T-helper 2 cell treated with Interferon-gamma antibody and Interleukin-4, amounts not matched to agents 100 ng/mL and 5 ng/mL, for 36 hours (primary cell): ENCODE data around the gene VSIR. TPM values are rescaled to one million over a fixed set of nuclear protein-coding genes. Genes with fewer than 3 reads are reported as not detected.

ENCODE experiments used
- intact Hi-C: fragments of 100-400 bp; cut with micrococcal nuclease; formaldehyde crosslinking; loops from one replicate; pipeline ENCODE4 v1.15.1; 2023
- total RNA-seq: library from RNA; stranded (reverse); gene quantifications from 2 replicates; pipeline ENCODE4 v1.2.3, GENCODE V29; 2022

VSIR gene
- total RNA-seq, 1 donor from 2014 or later: 84.9 TPM

DNA sequence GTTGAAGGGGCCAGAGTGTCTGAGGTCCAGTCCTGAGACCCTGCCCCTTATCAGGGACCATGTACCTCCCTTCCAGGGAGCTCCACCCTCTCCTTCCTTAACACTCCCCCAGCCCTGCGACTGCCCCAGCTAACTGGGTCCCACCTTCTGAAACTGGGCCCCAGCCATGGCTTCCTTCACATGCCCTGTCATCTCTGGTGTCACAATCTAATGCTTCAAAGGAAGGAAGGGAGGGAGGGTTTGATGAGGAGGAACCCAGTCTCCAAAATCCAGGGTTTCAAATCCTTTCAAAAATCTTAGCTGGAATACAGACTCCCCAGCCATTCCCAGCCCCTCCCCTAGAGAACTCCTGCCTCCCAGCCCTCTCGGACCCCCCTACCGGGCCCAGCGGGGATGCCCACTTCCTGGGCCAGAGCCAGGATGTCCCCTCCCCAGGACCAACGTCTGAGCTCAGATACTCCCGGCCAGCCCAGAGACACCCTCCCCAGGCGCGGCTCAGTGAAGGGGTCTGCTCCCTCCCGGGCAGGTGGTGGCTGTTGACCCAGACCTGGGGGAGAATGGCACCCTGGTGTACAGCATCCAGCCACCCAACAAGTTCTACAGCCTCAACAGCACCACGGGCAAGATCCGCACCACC is 71.7 kb downstream of the VSIR start:
- intact Hi-C loops: no loop called here

DNA sequence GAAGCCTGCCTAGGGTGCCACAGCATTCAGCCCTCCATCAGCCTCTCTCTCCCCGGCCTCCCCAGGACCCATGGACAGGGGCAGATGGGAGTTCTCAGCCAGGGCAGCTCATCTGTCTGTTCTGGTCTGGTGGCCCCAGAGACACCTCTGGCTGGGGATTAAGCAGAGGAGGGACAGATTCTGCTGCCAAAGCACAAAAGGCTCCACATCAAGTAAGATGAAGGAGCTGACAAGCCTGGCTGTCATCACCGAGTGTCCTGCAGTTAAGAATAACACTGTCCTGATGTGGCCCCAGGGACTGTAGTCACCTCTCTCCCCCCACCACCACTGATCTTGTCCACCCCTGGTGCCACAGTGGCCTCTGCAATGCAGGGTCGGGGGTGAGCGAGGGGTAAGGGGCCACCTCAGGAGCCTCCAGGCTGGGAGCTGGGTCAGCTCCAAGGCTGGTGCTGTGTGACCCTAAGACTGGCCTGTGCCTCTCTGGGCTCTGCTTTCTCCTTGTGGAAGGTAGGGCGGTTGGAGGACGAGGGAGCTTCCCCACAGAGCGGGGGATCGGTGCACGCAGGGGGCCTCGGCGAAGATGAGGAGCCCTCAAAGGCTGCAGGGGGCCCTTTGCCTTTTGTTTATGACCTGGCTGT is 72.5 kb downstream of the VSIR start:
- intact Hi-C loops: no loop called here

DNA sequence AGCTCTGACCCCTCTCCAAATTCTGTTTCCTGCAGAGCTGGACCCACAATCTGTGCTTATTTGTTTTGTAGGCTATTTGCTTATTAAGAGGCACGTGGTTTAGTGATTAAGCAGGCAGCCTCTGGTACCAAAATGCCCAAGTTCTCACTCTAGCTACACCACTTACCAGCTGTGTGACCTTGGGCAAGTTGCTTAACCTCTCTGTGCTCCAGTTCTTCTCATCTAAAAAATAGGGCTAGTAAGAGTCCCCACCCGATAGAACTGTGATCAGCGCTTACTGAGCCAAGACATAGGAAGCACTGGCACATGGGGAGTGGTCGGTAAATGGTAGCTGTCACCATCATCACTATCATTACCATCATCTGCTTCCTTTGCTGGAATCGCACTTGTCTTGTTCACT is 74.6 kb downstream of the VSIR start:
- intact Hi-C loops: no loop called here

GRCh38 chr10:71697938-71698709 is 75.2 kb downstream of the VSIR start:
- intact Hi-C loops: loop anchor here (2.0 kb wide), 1 partner anchor 29 kb away; no protein-coding TSS in a partner anchor

Other genes with a start within 250 kb of the VSIR start
- gene C10orf105, start 53.7 kb downstream of the VSIR start, total RNA-seq: 0.61 and 0.64 TPM in 2 replicates
- 117 and 123 TPM in 2 replicates for gene PSAP, start 77.7 kb upstream of the VSIR start, total RNA-seq
- gene CHST3, start 190.9 kb upstream of the VSIR start, total RNA-seq: 0.02 and 0.05 TPM in 2 replicates